ENCODE measurements around the gene GPR162.

Gene GPR162

DNA sequence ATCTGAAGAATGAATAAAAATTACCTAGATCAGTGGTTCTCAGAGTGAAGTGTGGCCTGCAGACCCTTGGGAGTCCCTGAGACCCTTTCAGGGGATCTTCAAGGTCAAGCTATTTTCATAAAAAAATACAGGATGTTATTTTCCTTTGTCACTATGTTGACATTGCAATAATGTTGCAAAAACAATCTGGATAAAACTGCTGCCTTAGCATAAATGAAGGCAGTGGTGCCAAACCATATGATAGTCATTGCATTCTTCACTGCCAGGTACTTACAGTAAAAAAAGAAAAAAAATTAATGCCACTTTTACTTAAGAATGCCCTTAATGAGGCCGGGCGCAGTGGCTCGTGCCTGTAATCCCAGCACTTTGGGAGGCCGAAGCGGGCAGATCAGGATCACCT is 34.3 kb upstream of the GPR162 start:
- no peak for DNase-seq

DNA sequence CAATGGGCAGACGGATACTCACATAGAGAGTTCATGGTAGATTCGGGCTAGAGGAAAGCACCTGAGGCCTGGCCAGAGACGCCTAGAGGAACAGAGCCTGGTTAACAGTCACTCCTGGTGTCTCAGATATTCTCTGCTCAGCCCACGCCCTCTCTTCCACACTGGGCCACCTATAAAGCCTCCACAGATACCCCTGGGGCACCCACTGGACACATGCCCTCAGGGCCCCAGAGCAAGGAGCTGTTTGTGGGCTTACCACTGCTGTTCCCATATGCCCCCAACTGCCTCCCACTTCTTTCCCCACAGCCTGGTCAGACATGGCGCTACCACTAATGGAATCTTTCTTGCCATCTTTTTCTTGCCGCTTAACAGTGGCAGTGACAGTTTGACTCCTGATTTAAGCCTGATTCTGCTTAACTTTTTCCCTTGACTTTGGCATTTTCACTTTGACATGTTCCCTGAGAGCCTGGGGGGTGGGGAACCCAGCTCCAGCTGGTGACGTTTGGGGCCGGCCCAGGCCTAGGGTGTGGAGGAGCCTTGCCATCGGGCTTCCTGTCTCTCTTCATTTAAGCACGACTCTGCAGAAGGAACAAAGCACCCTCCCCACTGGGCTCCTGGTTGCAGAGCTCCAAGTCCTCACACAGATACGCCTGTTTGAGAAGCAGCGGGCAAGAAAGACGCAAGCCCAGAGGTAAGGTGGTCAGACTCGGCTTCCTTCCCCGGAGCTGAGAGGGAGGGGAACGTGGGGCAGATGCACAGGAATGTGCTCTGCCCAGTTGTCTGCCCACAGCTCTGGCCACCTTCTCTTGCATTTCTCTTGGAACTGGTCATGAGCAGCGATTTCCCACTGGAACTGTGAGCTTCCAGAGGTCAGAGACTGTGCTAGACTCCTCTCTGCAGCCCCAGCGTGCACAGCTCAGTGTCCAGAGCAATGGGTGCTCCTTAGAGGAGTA is 32.4 kb upstream of the GPR162 start, which contains the start of gene CD4:
Gene CD4, plus strand, starts transcription at position 557 of the 953 bp plus-strand sequence. CDS start 10,611 bp downstream, outside the sequence.
- DNase-seq: no peak

DNA sequence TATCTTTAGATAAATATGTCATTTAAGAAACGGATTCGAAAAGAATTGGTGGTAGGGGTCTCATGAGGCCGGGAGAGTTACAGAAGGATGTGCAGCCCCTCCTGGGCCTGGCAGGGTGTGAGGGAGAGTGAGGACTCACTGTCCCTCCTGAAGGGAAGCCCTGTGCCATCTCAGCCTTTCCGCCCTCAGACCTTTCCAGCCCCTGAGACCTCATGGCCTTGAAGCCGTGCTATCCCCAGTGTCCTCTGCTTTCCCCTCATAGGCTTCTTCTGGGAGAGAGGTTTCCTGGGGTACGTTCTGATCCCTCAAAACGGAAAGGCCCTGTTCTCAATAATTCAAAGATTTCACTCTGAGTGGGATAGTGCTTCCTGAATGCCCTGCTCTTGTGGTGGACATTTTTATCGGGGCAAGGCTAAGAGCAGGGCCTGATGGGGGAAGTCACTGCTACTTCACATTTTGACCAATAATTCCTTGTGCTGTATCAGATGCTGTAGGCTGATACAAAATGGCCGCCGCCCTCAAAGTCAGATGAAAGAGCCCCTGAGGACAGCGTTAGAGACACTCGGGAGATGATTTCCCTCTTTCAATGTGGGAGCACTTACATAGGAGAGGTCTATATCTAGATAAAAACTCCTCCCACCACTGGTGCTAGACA is 31.0 kb upstream of the GPR162 start:
- DNase-seq: no peak

DNA sequence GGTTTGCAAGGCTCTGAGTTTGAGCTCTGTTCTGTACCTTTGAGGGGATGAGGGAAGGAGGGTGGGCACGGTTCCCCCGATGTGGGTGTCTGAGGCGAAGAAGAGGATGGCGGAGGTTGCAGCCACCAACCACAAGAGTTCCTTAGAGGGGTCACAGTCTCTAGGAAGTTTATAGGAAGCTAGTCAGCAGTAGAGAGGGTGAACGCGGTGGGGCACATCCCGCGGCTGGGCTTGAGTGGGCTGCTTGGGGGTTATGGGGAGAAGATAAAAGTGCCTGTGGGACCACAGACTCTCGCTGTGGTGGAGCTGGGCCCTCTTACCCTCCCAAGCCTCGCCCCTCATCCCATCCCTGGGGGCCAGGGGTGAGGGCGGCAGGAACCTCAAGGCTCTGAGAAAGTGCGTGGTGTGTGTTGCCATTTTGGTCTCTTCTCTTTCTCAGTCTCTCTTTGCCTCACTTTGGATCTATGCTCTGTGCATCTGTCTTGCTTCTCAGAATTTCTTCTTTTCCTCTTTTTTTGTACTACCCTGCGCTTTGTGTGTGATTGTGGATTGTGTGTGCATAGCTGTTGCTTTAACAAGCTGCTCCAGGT is 29.6 kb upstream of the GPR162 start:
- DNase-seq: no peak

DNA sequence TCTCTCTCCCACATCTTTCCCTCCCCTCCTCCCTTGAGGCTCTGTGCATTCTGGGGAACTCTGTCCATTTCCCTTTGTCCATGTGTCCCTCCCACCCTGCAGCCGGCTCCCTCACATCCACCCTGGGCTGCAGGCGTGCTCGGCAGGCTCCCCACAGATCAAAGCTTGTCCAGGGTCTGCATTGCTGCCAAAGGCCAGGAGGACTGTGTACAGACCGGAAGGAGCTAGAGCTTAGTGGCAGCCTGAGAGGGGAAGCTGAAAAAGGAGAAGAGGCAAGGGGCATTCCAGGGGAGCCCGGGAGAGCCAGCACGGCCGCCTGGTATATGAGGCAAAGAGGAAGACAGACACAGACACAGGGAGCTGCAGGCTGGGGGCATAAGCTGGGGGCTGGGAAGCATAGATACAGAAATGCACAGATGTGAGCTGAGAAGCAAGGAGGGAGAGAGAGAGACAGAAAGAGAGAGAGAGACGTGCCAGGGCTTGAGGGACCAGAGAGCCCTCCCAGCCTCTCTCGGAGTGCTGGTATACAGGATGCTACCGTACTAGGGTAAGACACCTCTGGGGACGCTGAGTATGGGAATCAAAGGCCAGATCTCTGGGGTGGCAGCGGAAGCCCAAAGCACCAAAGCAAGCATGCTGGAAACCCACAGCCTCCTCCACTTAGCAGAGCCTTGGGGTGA is 29.0 kb upstream of the GPR162 start:
- DNase-seq: no peak

DNA sequence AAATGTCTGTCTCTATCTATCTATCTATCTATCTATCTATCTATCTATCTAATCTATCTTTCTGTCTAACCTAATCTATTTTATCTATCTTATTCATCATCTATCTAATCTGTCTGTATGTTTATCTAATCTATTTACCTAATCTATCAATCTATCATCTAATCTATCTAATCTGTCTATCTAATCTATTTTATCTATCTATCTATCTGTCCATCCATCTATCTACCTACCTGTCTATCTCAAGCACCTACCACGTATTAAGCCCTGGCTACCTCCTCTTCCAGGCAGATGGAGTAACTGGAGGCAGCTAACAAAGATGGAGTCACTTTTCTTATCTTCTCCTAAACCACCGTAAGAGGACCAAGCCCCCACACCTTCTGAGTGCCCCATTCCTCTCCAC is 26.5 kb upstream of the GPR162 start:
- DNase-seq: no peak

DNA sequence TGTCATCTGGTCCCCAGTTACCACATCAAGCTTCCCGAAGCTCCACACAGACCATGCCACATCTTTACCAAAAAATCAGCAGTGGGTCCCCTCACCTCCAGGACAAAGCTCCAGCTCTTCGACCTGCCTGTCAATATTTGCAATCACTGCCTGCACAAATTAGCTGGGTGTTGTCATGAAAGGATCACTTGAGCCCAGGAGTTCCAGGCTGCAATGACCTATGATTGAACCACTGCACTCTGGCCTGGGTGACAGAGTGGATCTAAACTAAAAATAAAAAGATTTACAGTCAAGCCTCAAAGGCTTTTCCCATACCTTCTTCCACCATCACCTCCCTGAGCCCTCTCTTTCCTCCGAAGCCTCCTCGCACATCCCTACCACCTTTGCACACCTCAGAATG is 25.0 kb upstream of the GPR162 start:
- DNase-seq: no peak

DNA sequence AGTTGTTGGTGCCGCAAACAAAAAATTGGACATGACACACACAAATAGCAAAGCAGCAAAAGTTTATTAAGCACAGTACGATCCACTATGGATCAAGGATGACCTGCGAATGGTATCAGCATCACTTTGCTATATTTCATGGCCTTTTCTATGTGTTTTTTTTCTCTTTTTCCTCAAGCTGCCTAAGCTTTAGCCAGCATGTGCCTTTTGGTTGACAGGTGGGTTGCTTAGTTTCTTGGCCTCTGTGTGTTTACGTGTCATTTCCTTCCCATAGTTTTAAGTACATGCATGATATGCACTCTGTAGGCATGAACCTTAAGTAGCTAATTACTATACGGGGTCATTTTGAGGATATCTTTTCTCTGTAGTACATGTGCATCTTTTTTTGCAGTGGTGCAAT is 22.5 kb upstream of the GPR162 start:
- DNase-seq: no peak

DNA sequence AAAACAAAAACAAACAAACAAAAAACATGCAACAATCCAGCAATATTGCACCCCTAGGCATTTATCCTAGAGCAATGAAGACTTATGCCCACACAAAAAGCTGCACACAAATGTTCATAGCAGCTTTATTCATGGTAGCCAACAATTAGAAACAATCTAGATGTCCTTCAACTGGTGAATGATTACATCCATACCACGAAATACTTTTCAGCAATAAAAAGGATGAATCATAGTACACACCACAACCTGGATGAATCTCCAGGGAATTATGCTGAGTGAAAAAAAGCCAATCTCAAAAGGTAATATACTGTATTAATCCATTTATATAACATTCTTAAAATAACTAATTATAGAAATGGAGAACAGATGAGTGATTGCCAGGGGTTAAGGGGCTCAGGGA is 14.5 kb upstream of the GPR162 start:
- DNase-seq: no peak

DNA sequence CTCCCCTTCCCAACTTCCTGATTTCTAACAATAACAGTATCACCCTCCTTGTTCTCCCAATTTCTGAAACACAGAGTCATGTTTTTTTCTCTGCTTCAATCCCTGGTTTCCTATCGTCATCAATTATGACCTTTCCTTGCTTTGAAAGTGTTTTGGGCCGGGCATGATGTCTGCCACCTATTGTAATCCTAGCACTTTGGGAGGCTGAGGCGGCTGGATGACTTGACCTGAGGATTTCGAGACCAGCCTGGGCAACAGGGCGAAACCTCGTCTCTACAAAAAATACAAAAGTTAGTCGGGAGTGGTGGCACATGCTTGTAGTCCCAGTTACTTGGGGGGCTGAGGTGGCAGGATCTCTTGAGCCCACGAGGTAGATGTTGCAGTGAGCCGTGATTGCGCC is 12.6 kb upstream of the GPR162 start:
- no peak for DNase-seq

DNA sequence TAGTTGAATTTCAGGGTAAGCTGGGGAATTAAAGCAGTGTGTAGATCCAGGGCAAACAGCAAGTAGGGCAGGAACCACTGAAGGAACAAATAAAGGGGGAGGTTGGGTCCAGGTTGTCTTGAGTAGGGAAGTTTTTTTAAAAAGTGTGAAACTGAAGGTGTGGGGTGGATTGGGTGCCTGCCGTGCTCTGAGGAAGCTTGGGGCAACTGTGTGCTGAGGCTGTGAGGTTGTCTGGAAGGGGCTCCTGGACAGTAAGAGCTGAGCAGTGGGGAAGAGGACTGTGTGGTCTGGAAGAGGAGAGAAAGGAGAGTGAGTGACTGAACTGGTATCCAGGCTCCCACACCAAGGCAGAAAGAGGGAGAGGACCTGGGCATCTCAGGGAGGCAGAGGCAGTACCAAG is 10.9 kb upstream of the GPR162 start:
- DNase-seq: no peak

DNA sequence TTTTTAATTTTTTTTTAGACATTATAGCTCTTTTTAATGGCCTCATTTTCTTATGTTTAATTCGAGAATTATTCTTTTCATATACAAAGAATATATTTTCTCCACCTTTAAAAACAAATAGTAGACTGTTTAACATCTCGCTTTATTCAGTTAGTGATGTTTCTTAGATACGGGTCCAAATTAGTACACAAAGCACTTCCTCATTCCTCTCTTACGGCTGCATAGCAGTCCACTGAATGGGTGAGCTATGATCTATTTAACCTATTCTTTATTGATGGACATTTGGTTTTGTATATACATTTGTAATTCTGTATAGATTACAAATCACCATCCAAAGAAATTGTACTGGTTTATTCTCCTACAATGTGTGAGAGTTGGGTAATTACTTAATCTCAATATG is 8.3 kb upstream of the GPR162 start:
- no peak for DNase-seq

DNA sequence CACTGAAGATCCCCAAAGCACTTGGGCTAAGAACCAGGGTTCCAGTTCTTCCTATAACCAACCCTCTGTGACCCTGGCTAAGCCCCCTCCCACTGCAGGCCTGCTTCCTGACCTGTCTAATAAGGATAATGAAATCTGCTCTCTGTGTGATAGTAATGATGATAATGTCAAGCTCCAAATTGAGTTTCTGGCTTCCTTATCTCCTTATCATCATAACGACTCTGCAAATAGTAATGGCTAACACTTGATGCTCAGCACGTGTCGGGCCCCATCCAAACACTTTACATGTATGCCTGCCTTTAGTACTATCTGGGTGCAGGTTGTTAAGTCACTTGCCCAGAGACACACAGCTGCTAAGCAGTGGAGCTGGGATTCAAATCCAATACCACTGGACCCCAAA is 5.0 kb upstream of the GPR162 start:
- no peak for DNase-seq

DNA sequence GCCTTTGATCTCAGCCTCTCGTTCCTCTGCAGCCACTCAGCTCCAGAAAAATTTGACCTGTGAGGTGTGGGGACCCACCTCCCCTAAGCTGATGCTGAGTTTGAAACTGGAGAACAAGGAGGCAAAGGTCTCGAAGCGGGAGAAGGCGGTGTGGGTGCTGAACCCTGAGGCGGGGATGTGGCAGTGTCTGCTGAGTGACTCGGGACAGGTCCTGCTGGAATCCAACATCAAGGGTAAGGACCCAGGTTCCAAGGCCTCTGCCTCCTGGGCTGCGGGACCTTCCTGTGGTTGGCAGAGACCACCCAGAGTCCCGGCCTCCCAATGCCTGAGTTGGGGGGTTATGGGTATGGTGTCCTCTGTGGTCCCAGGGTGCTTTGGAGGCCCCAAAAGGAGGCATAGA is 4.5 kb upstream of the GPR162 start:
- DNase-seq: no peak

DNA sequence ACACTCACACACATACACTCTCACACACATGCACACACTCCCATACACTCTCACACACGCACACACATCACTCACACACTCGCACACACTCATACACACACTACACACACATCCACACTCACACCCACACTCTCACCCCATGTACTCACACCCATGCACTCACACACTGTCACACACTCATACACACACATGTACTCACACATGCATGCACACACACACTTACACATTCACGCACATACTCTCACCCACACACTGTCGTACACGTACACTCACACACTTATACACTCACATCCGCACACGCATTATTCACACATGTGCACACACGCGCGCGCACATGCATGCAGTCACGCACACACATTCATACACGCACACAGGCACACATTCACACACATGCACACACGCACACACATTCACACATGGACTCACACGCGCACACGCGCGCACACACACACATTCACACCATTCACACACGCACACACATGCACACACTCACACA is 3.9 kb upstream of the GPR162 start:
- no peak for DNase-seq

DNA sequence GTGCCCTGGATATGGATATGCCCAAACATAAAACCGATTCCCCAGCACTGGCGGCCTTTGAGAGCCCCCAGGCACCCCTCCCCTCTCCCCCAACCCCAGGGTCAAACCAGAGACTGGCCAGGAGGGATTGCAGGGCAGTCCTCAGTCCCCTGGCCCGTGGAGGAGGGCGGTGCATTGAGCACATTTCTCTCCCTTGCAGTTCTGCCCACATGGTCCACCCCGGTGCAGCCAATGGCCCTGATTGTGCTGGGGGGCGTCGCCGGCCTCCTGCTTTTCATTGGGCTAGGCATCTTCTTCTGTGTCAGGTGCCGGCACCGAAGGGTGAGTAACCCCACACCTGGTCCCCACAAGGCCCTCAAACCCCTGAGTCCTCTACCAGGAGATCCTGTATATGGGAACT is 3.4 kb upstream of the GPR162 start:
- DNase-seq: no peak

DNA sequence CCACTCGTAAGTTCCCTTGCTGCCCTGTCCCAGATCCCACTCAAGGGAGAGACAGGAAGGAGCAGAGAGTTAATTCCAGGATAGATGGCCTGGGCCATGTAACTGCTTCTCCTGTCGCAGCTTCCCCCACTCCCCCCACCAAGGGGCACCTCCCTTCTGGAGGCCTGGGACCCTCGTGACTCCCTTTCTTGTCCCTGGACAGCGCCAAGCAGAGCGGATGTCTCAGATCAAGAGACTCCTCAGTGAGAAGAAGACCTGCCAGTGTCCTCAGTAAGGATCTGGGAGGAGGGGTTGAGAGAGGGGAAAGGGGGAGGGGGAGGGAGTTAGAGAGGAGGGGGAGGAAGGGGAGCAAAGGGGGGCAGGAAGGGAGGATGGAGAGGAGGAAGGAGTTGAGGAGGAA is 3.0 kb upstream of the GPR162 start:
- no peak for DNase-seq

DNA sequence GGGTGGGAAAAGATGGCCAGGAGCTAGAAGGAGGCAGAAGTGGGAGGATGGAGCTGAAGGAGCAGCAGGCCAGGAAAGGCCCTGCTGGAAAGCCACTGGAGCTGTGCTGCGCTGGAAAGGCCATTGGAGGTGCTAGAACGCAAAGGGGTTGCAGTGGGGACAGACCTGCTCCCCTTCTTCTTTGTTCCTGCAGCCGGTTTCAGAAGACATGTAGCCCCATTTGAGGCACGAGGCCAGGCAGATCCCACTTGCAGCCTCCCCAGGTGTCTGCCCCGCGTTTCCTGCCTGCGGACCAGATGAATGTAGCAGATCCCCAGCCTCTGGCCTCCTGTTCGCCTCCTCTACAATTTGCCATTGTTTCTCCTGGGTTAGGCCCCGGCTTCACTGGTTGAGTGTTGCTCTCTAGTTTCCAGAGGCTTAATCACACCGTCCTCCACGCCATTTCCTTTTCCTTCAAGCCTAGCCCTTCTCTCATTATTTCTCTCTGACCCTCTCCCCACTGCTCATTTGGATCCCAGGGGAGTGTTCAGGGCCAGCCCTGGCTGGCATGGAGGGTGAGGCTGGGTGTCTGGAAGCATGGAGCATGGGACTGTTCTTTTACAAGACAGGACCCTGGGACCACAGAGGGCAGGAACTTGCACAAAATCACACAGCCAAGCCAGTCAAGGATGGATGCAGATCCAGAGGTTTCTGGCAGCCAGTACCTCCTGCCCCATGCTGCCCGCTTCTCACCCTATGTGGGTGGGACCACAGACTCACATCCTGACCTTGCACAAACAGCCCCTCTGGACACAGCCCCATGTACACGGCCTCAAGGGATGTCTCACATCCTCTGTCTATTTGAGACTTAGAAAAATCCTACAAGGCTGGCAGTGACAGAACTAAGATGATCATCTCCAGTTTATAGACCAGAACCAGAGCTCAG is 2.3 kb upstream of the GPR162 start:
- no peak for DNase-seq

DNA sequence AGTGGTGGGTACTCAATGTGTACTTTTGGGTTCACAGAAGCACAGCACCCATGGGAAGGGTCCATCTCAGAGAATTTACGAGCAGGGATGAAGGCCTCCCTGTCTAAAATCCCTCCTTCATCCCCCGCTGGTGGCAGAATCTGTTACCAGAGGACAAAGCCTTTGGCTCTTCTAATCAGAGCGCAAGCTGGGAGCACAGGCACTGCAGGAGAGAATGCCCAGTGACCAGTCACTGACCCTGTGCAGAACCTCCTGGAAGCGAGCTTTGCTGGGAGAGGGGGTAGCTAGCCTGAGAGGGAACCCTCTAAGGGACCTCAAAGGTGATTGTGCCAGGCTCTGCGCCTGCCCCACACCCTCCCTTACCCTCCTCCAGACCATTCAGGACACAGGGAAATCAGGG is 1.5 kb upstream of the GPR162 start:
- no peak for DNase-seq

DNA sequence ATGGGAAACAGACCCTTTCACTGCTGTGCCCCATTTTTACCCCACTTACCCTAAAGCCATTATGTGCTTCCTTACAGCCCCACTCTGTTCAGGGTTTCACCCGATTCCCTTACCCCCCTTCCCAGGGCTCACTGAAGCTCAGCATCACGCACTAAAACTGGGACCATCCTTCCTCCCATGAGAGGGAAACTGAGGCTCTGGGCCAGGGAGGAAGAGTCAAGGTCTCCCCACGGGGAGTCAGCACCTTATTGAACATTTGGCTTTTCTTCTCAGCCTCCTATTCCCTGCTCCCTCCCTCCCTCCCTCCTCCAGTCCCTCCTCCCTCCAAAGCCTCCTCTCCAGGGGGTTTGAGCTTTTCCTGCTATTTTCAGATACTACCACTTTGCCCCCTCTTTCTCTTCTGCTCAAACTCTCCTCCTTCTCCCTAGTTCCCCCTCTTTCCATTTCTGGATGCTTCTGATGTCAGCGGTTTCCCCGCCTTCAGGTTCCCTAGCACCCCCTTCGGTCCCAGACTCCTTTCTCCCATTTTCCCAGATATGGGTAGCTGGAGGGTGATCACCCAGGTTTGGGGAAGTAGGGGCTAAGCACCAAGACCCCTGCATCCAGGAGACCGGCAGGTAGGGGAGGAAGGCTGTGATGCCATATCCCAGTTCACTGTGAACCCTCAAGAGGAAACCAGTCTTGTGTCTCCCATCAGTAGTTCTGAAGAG is 960 bp downstream of the GPR162 start:
- no peak for DNase-seq

Data from NCI-H1092 (cell line).